ENCODE results near the gene EIF4E.
"Not testable (repeated sequence)": the region's sequence is repeated elsewhere in the genome, so short reads cannot be mapped to it uniquely, and the experiment has no call there.

The EIF4E gene

GRCh38 chr4:98873059-98873458 is 55.9 kb downstream of the EIF4E start:
- TF ChIP-seq, protein P1, sequence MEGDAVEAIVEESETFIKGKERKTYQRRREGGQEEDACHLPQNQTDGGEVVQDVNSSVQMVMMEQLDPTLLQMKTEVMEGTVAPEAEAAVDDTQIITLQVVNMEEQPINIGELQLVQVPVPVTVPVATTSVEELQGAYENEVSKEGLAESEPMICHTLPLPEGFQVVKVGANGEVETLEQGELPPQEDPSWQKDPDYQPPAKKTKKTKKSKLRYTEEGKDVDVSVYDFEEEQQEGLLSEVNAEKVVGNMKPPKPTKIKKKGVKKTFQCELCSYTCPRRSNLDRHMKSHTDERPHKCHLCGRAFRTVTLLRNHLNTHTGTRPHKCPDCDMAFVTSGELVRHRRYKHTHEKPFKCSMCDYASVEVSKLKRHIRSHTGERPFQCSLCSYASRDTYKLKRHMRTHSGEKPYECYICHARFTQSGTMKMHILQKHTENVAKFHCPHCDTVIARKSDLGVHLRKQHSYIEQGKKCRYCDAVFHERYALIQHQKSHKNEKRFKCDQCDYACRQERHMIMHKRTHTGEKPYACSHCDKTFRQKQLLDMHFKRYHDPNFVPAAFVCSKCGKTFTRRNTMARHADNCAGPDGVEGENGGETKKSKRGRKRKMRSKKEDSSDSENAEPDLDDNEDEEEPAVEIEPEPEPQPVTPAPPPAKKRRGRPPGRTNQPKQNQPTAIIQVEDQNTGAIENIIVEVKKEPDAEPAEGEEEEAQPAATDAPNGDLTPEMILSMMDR (IDR thresholded peaks at IDR 0.05; ENCODE audit: borderline replicate concordance, insufficient read depth, low read depth, low read length), result no peak
- H3K4me3 ChIP-seq (ENCODE audit: low read depth, low read length), result no peak overlapping the region

DNA sequence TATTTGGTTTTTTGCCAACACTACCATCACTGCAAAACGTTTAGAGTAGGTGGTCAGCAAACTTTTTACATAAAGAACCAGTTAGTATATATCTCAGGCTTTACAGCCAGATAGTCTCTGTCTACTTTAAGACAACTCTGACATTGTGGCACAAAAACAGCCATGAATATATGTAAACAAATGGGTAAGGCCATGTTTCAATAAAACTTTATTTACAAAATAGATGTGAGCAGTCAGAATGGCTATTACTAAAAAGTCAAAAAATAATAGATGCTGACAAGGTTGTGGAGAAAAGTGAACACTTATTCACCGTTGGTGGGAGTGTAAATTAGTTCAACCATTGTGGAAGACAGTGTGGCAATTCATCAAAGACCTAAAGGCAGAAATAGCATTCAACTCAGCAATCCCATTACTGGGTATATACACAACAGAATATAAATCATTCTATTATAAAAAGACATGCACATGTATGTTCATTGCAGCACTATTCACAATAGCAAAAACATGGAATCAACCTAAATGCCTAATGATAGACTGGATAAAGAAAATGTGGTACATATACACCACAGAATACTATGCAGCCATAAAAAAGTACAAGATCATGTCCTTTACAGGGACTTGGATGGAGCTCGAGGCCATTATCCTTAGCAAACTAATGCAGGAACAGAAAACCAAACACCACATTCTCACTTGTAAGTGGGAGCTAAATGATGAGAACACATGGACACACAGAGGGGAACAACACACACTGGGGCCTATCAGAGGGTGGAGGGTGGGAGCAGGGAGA is 56.6 kb downstream of the EIF4E start:
- not testable (repeated sequence) for H3K4me3 ChIP-seq (ENCODE audit: low read depth, low read length)

DNA sequence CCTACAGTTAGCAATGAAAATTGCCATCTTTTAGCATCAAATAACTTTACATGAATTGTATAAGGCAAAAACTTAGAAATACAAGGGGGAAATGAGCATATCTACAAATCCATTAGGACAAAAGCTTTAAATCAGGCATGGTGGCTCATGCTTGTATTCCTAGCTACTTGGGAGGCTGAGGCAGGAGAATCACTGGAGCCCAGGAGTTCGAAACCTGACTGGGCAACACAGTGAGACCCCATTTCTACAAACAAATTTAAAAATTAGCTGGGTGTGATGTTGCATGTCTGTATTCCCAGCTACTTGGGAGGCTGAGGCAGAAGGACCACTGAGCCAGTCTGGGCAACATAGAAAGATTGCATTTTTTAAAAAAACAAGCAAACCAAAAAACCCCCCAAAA is 61.3 kb downstream of the EIF4E start:
- no peak overlapping the region for H3K4me3 ChIP-seq (ENCODE audit: low read depth, low read length)
- TF ChIP-seq, protein P1 (IDR thresholded peaks at IDR 0.05; ENCODE audit: borderline replicate concordance, insufficient read depth, low read depth, low read length), result no peak

- H3K4me3 ChIP-seq (ENCODE audit: low read depth, low read length), result no peak overlapping the region
- TF ChIP-seq, protein P1 (IDR thresholded peaks at IDR 0.05; ENCODE audit: borderline replicate concordance, insufficient read depth, low read depth, low read length), result no peak
Observed at GRCh38 chr4:98865059-98865458, 63.9 kb downstream of the EIF4E start.

GRCh38 chr4:98864560-98864959 is 64.4 kb downstream of the EIF4E start:
- H3K4me3 ChIP-seq (ENCODE audit: low read depth, low read length), result no peak overlapping the region
- TF ChIP-seq, protein P1 (IDR thresholded peaks at IDR 0.05; ENCODE audit: borderline replicate concordance, insufficient read depth, low read depth, low read length), result no peak

DNA sequence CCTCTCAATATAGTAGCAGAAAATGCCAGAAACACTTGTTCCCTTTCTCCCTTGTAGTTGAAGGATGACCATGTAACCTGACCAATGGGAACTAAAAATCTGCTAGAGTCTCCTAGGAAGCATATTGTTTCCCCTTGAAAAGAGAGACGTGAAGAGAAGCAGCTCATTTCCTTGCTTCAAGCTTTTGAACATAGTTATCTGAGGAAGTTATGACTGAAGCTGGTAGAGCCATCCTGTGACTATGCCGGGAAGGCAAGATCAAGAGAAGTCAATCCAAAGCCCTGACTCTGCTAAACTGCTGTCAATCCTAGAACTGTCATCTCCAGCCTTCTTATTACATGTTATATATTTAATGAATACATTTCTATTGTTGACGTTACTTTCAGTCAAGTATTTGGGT is 66.6 kb downstream of the EIF4E start:
- H3K4me3 ChIP-seq (ENCODE audit: low read depth, low read length), result no peak overlapping the region
- TF ChIP-seq, protein P1 (IDR thresholded peaks at IDR 0.05; ENCODE audit: borderline replicate concordance, insufficient read depth, low read depth, low read length), result no peak

DNA sequence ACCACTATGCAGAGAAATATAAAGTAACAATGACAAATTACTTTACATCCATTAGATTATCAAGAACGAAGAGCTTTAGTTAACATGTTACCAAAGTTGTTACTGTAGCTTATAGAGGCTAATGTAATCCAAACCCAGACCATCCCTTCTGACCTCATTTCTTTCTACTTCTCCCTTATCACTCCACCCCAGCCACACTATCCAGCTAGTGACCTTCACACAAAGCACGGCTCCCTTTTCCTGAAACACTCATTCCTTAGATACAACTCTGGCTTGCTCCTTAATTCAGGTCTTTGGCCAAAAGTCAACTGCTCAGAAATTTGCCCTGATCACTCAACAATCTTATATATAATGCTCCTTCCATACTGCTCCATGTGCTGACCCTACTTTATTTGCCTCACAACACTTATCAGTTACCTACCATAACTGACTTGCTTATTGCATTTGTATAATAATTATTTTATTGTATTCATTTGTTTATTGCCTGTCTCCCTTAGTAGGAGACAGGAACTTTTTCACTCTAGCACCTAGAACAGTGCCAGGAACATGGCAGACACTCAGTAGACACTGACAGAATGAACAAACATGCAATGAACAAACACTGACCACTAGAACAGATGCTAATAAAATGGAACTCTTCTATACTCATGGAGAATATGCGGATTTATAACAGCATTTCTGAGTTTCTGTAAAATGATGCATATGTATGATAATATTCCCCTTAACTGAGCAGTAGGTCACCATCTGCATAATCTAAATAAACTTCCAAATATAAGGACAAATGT is 67.6 kb downstream of the EIF4E start:
- no peak overlapping the region for H3K4me3 ChIP-seq (ENCODE audit: low read depth, low read length)
- TF ChIP-seq, protein P1 (IDR thresholded peaks at IDR 0.05; ENCODE audit: borderline replicate concordance, insufficient read depth, low read depth, low read length), result no peak

Data from GM12875 (cell line).